ENCODE results near the gene RABGEF1.

RABGEF1 gene

DNA sequence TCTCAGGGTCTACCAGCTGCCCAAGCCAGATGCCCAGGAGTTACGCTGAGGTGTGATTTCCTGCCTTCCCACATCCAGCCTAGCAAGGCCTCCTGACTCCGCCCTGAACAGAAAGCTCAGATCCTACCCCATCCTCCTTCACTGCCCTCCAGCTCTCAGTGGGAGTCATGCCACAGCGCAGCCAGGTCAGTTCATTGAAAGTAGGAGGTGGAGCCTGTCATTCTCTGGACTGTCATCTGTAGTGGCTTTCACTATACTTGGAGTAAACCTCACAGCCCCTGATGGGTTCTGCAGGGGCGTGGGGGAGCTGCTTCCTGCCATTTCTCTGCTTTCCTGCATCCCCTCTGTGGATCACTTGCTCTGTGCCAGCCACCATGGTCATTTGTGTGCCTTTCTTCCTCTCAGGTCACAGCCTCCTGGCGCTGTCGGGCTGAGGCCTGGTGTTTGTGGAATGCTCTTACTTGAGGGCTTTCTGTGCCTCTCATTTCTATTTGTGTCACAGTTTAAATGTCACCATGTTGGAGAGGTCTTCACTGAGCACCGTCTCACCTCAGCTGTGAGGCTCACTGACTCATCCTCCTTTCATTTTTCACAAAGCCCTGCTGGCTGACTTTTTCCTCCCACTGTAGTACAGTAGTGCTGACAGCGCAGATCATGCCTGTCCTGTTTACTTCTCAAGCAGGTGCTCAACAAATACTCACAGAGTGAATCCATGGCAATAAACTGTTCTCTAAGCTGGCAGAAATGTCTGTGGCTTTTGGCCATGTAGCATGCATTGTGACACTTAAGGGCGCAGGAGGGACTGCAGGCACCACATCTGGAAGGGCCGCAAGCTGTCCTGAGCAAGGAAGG is 119.5 kb downstream of the RABGEF1 start:
- H3K4me3 ChIP-seq (ENCODE audit: low read length): no peak overlapping the region
- no peak for TF ChIP-seq ZNF274 (IDR thresholded peaks at IDR 0.05; ENCODE audit: low read depth, low read length)

DNA sequence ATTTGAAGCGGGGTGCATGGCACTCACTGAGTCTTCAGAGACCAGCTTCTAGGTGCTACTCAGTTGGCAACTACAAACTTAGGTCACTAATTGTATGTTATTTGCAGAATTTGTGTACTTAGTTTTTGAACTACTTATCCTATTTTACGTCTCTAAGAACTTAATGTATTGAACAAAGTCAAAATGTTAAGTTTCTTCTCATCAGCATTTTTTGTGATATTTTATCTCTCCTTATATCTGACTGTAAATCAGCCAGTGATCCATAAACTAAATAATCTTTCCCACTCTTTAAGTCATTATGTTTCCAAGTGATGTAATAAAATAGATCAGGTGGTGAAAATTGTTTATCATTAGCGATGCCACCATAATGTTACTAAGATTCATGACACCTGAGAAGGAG is 120.2 kb downstream of the RABGEF1 start:
- no peak for TF ChIP-seq ZNF274 (IDR thresholded peaks at IDR 0.05; ENCODE audit: low read depth, low read length)
- no peak overlapping the region for H3K4me3 ChIP-seq (ENCODE audit: low read length)

Measured in GM08714 (cell line).